Activated T-cell treated with anti-CD3 and anti-CD28 coated beads, Interleukin-2, amount 50 U/mL, for 72 hours (primary cell): ENCODE results near the gene PLEKHG7. TPM values are rescaled to one million over a fixed set of nuclear protein-coding genes. Genes with fewer than 3 reads are reported as not detected.
"Not testable (repeated sequence)": the region's sequence is repeated elsewhere in the genome, so short reads cannot be mapped to it uniquely, and the experiment has no call there.

Source experiments
- ATAC-seq, 2 donors: fragments of 150-1000 bp; cut with Tn5 transposase; replicated peaks in 1 of 2; 2 replicates each; pipeline ENCODE4 v1.10.0; 2021; ENCODE audit warnings: moderate library complexity in 2 of 2, mild to moderate bottlenecking in 1 of 2
- DNase-seq, 2 donors: peaks; one replicate each; pipeline ENCODE4 v3.0.0; 2021 to 2022; ENCODE audit warnings: mixed read lengths in 1 of 2
- H3K27ac Mint-ChIP-seq: one replicate; pipeline ENCODE4 v1.8.0; 2022; ENCODE audit warnings: mild to moderate bottlenecking, moderate library complexity, mixed read lengths
- H3K27me3 Mint-ChIP-seq: one replicate; pipeline ENCODE4 v1.8.0; 2022; ENCODE audit warnings: low read depth, mixed read lengths
- H3K36me3 Mint-ChIP-seq, 2 donors: one replicate each; pipeline ENCODE4 v1.8.0; 2022; ENCODE audit warnings: mixed read lengths in 2 of 2, mild to moderate bottlenecking in 1 of 2; ENCODE audit not compliant: insufficient read depth in 2 of 2
- H3K4me1 Mint-ChIP-seq: one replicate; pipeline ENCODE4 v1.8.0; 2022; ENCODE audit warnings: low read depth, mixed read lengths
- H3K4me3 Mint-ChIP-seq, 2 donors: one replicate each; pipeline ENCODE4 v1.8.0; 2022; ENCODE audit warnings: mild to moderate bottlenecking in 2 of 2, mixed read lengths in 2 of 2, moderate library complexity in 2 of 2
- H3K9me3 Mint-ChIP-seq, 2 donors: one replicate each; pipeline ENCODE4 v1.8.0; 2022; ENCODE audit warnings: mixed read lengths in 2 of 2
- total RNA-seq, 2 donors: library from RNA; stranded (reverse); gene quantifications; one replicate each; pipeline ENCODE4 v1.2.3, GENCODE V29; 2022

PLEKHG7 gene
- total RNA-seq, 2 donors from 2014 or later, result not detected

DNA sequence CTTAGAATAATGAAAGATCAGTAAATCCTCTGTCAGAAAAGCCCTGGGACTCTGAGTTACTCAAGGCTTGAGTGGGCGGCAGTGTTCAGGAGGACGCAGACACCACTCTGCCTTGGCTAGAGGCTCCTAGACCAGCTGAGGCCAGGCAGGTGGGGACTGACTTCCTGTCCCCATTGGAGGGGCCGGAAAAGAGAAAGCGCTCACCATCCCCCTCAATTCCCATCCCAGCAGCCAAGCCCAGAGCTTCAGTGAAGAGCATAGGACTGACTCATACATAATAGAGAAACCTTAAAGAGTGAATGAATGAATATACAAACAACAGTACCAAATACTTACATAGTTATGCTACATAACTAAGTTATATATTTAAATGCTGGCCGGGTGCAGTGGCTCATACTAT is 62.0 kb downstream of the PLEKHG7 start:
- Mint-ChIP-seq H3K9me3 (no peaks in the 10 kb centered on the region), H3K27me3 (no peaks in the 10 kb centered on the region), H3K36me3 (no peaks in the 10 kb centered on the region), H3K4me3 (no peak overlapping the region), H3K27ac (no peak overlapping the region), H3K4me1 (peaks cover 12% of the 10 kb centered on the region)
- DNase-seq, result no peak
- no peak for ATAC-seq

DNA sequence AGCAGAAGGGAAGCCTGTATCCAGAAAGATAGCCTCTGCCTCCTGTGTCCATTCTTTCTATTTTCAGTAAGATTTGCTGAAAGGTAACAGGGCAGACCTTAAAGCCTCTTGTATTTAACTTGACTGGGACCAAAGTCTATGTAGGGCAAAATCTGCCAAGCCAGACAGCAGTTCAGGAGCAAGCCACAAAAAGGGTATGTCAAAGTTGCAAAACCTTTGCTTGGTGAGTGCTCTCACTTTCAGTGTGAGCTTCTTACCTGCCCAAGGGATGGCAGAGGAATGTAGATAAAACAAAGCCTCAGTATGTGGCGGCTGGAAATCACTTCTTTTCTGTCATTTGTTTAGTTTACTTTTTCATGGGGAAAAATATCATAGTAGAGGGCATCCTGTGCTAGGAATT is 63.1 kb downstream of the PLEKHG7 start:
- Mint-ChIP-seq H3K27ac (no peak overlapping the region), H3K36me3 (no peaks in the 10 kb centered on the region), H3K27me3 (no peaks in the 10 kb centered on the region), H3K4me3 (no peak overlapping the region), H3K4me1 (peaks cover 17% of the 10 kb centered on the region), H3K9me3 (no peaks in the 10 kb centered on the region)
- ATAC-seq (no peak), DNase-seq (no peak)

DNA sequence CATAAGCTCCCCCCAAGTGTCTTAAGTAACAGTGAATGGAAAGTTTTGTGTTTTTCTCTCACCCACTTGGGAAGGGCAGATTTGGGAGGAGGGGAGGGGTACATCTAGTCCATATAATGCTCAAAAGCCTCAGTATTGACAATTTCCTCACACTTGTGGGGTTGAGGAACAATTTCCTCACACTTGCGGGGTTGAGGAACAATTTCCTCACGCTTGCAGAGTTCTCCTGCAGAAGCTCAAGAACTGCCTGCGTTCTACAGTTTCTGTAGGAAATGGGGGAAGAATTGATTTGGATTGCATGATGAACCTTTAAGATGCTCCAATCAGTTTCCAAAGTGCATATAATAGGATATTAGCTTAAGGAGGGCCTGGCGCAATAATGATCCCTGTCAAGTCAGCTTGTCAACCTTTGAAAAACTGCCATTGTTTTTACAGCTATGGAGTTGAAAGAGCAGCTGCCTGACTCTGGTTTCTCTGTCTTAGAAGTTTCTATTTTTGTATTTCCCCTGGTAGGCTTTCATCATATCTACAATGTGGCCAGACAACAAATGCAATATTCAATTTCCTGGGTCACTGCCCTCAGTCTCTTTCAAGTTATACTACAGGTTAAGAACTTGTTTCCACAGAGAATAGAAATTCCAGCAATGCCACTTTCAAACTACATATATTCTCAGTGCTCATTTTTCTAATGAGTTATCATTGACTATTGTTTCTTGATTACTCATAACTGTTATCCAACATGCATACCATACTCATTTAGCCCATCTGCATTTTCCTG is 66.5 kb downstream of the PLEKHG7 start:
- no peaks in the 10 kb centered on the region for H3K36me3 Mint-ChIP-seq
- peaks cover 17% of the 10 kb centered on the region for H3K4me1 Mint-ChIP-seq
- peak; percentile 25 to 26 for ATAC-seq
- H3K27me3 Mint-ChIP-seq, result no peaks in the 10 kb centered on the region
- no peaks in the 10 kb centered on the region for H3K9me3 Mint-ChIP-seq
- no peak overlapping the region for H3K4me3 Mint-ChIP-seq
- DNase-seq, result no peak
- H3K27ac Mint-ChIP-seq, result peak overlapping the region; percentile 9

DNA sequence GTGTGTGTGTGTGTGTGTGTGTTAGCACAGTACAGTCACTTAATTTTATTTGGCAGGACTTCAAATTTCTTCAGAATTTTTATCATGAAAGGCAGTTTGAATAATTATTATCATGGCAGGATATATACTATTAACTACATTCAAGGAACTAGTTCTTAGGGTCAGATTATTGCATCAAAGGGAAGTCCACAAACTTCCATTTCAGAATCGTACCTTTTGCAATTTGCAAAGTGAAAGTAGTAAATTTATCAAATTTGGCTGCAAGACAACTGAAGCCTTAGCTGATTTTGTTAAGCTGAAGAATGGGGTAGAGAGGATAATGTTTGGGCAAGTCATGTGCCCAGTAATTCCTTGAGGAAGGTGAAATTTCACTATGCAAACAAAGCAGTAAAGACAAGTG is 68.2 kb downstream of the PLEKHG7 start:
- no peaks in the 10 kb centered on the region for H3K9me3 Mint-ChIP-seq
- H3K36me3 Mint-ChIP-seq, result no peaks in the 10 kb centered on the region
- H3K4me1 Mint-ChIP-seq, result peaks cover 17% of the 10 kb centered on the region
- H3K4me3 Mint-ChIP-seq, result no peak overlapping the region
- no peak overlapping the region for H3K27ac Mint-ChIP-seq
- no peaks in the 10 kb centered on the region for H3K27me3 Mint-ChIP-seq
- ATAC-seq (no peak), DNase-seq (no peak)

DNA sequence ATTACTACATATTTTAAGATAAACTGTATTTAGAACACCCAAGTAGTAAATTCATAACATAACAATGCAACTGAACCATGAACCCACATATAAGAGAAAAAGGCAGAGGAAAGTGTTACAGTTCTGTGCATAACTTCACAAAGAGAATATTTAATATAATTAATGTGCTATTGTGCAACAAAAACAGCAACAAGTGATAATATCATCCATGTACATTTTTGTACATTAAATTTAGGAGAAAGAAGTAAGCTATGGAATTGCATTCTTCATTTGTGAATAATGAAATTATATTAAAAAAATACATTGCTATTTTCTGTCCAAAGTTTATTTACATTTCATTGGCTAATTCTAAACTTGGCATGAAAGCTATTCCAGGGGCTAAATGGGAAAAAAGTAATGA is 72.6 kb downstream of the PLEKHG7 start:
- no peaks in the 10 kb centered on the region for H3K9me3 Mint-ChIP-seq
- no peak overlapping the region for H3K4me3 Mint-ChIP-seq
- no peak overlapping the region for H3K27ac Mint-ChIP-seq
- H3K36me3 Mint-ChIP-seq, result peaks cover 0 to 6% of the 10 kb centered on the region in 2 donors
- no peaks in the 10 kb centered on the region for H3K4me1 Mint-ChIP-seq
- no peak for ATAC-seq
- H3K27me3 Mint-ChIP-seq, result no peaks in the 10 kb centered on the region
- no peak for DNase-seq

DNA sequence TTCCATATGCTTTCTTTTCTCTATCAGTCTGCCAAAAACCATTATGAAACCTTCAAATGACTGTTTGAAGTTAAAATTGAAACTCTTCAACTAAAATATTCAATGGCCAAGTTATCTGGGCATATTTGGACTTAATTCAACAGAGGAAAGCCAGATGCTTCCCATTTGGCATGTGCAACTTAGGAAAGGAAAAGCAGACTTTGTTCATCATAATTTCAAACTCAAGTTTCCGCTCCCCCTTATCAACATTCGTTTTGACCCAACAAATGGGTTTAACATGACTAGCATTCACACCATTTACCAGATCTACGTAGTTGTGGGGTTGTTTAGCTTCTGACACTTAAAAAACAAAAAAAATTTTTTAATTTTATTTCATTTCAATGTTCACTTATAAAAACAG is 75.7 kb downstream of the PLEKHG7 start:
- H3K4me3 Mint-ChIP-seq, result no peak overlapping the region
- peaks cover 0 to 6% of the 10 kb centered on the region in 2 donors for H3K36me3 Mint-ChIP-seq
- no peaks in the 10 kb centered on the region for H3K9me3 Mint-ChIP-seq

DNA sequence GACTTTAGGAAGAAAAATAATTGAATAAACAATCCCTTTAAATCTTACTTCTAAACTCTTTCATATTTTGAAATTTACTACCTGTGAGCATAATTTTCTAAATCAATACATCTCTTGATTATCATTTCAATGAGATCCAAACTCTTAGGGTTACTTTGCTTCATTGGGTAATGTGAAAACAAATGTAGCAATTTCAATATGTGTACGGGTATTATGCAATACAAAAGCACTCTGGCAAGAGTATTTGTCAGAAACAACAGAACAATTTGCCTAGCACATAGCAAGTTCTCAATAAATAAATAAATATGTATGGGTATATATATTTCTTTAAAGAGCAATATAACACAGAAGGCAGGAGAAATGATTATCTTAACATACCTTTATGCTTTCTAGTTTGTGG is 77.1 kb downstream of the PLEKHG7 start:
- Mint-ChIP-seq H3K36me3 (peaks cover 0 to 8% of the 10 kb centered on the region in 2 donors), H3K9me3 (no peaks in the 10 kb centered on the region), H3K27ac (no peak overlapping the region), H3K4me3 (no peak overlapping the region), H3K4me1 (no peaks in the 10 kb centered on the region), H3K27me3 (no peaks in the 10 kb centered on the region)
- ATAC-seq, result no peak
- no peak for DNase-seq

More for the DNA sequence above, 75.7 kb downstream of the PLEKHG7 start:
- H3K4me1 Mint-ChIP-seq, result no peaks in the 10 kb centered on the region
- no peak for ATAC-seq
- H3K27ac Mint-ChIP-seq, result no peak overlapping the region
- DNase-seq, result no peak
- H3K27me3 Mint-ChIP-seq, result no peaks in the 10 kb centered on the region

DNA sequence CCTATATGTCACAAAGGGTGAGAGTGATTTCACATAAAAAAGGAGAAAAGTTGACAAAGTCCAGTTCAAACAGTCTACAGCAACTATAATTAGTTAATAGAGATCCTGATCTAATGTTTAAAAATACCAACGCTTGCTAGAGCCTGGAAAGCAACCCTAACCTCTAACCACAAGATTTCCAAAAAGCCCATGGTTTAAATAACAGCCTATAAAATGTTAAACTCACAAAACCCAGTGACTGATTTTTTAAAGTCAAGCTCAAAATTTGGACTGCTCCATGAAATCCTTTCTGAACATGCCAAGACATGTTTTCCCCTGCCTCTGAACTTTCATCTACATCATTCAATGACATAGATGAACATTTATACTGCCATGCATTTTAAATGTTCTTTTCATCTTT is 81.6 kb downstream of the PLEKHG7 start:
- peak overlapping the region; percentile 21 for H3K27ac Mint-ChIP-seq
- no peaks in the 10 kb centered on the region for H3K27me3 Mint-ChIP-seq
- no peak overlapping the region for H3K4me3 Mint-ChIP-seq
- peaks cover 0 to 1% of the 10 kb centered on the region in 2 donors for H3K36me3 Mint-ChIP-seq
- ATAC-seq, result no peak
- no peaks in the 10 kb centered on the region for H3K4me1 Mint-ChIP-seq
- H3K9me3 Mint-ChIP-seq, result no peaks in the 10 kb centered on the region
- no peak for DNase-seq

DNA sequence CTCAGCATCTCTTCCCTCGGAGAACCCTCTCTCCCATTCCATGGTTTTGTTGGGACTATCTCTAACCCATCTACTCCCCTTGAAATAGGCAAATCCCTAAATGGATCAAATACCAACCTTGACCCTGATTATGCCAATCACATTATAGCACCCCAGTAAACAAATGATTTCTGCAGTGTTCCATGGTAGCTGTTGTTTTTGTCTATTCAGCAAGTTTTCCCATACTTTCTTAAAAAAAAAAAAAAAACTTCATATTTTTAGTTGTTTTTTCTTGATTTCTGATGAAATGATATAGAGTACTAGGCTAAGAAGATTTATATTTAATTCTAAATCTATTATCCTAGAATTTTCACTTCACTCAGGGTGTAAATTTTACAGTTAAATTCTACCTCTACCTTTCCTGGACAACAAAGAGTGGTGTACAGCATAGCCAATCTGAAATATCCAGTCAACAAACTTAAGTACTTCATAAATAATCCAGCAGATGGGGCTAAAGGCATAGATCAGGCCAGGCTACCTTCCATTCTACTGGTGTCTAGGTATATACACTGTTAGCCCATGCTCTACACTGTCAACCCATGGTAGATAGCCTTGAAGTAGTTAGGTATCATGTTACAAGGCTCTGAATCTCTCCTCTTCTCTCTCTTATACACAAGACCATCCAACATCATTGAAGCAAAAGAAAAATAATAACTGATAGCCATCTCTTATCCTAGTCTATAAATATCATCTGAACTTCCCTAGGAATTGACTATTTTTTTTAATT is 82.2 kb downstream of the PLEKHG7 start:
- Mint-ChIP-seq H3K4me3 (no peak overlapping the region), H3K27me3 (no peaks in the 10 kb centered on the region), H3K27ac (peak overlapping the region; percentile 21), H3K9me3 (no peaks in the 10 kb centered on the region), H3K36me3 (peaks cover 0 to 4% of the 10 kb centered on the region in 2 donors), H3K4me1 (no peaks in the 10 kb centered on the region)
- DNase-seq (peak; percentile 7 to 27), ATAC-seq (peak; percentile 93 to 96)

DNA sequence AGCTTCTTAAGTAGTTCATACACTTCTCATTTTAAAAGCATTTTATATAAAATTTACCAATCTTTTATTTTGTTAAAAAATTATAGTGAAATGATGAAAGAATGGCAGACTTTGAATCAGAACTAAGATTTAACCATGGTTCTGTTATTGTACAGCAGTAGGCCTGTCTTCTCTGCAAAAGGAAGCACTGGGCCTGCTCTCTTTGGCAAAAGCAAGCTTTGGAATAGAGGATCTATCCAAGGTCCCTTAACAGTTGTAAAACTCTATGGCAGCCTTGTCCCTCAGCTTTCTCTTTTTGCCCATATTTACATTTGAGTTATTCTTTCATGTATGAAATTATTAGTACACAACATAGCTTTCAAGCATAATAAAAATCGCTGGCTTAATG is 82.8 kb downstream of the PLEKHG7 start:
- ATAC-seq, result no peak
- no peak for DNase-seq
- Mint-ChIP-seq H3K27ac (no peak overlapping the region), H3K4me1 (no peaks in the 10 kb centered on the region), H3K9me3 (peaks cover 0 to 2% of the 10 kb centered on the region in 2 donors), H3K4me3 (no peak overlapping the region), H3K36me3 (peaks cover 4 to 8% of the 10 kb centered on the region in 2 donors), H3K27me3 (no peaks in the 10 kb centered on the region)

DNA sequence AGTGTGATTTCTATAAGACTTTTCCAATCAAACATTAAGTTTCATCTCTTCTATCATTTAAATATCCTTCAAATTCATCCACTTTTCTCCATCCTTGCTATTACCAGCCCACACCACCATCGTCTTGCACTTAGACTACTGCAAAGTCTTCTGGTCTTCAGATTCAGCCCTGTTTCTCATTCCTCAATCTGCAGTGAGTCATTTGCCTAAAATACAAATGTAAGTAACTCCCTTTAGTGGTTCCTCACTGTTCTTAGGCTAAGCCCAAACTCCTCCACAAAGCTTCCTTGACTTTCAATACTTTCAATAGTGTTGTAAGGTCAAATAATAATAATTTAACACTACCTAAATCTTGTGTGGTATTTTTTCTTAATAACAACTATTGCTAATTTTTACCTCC is 83.3 kb downstream of the PLEKHG7 start:
- ATAC-seq (no peak), DNase-seq (no peak)
- Mint-ChIP-seq H3K36me3 (peaks cover 5 to 10% of the 10 kb centered on the region in 2 donors), H3K9me3 (peaks cover 0 to 2% of the 10 kb centered on the region in 2 donors), H3K4me1 (no peaks in the 10 kb centered on the region), H3K27me3 (no peaks in the 10 kb centered on the region), H3K27ac (no peak overlapping the region), H3K4me3 (no peak overlapping the region)

DNA sequence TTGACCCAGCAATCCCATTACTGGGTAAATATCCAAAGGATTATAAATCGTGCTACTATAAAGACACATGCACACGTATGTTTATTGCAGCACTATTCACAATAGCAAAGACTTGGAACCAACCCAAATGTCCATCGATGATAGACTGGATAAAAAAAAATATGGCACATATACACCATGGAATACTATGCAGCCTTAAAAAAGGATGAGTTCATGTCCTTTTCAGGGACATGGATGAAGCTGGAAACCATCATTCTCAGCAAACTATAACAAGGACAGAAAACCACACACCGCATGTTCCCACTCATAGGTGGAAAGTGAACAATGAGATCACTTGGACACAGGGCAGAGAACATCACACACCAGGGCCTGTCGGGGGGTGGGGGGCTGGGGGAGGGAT is 91.6 kb downstream of the PLEKHG7 start:
- H3K27ac Mint-ChIP-seq, H3K4me3 Mint-ChIP-seq, H3K4me1 Mint-ChIP-seq, H3K27me3 Mint-ChIP-seq, DNase-seq, ATAC-seq: not testable (repeated sequence)
- Mint-ChIP-seq H3K36me3 (peaks cover 29 to 46% of the 10 kb centered on the region in 2 donors), H3K9me3 (peaks cover 8 to 11% of the 10 kb centered on the region in 2 donors)

DNA sequence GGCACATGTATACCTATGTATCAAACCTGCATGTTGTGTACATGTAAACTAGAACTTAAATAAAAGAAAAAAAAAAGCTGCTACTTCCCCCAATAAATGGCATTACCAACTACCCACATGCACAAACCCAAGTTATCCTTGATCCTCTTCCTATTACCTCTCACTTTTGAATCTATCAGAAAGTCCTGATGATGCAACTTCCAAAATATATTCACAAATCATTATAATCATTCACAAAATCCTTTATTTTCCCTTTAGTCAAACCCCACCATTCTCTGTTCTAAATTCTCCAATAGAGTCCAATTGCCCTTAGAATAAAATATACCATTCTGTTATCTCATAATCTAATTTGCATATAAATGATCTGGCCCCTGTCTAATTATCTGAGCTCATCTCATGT is 92.0 kb downstream of the PLEKHG7 start:
- peaks cover 29 to 46% of the 10 kb centered on the region in 2 donors for H3K36me3 Mint-ChIP-seq

More for the DNA sequence above, 92.0 kb downstream of the PLEKHG7 start:
- Mint-ChIP-seq H3K27me3 (no peaks in the 10 kb centered on the region), H3K27ac (no peak overlapping the region), H3K4me3 (no peak overlapping the region), H3K9me3 (peaks cover 8 to 11% of the 10 kb centered on the region in 2 donors), H3K4me1 (no peaks in the 10 kb centered on the region)
- ATAC-seq (no peak), DNase-seq (no peak)
